ENCODE measurements around the gene PCNT.

Gene PCNT

GRCh38 chr21:46334351-46335140 is 10.6 kb downstream of the PCNT start:
- DNase-seq (ENCODE audit: low spot score): no peak

GRCh38 chr21:46336603-46337002 is 12.6 kb downstream of the PCNT start:
- DNase-seq (ENCODE audit: low spot score): no peak

- no peak for DNase-seq (ENCODE audit: low spot score)
Measured at GRCh38 chr21:46340998-46341397, 17.0 kb downstream of the PCNT start.

GRCh38 chr21:46344219-46344915 is 20.4 kb downstream of the PCNT start:
- no peak for DNase-seq (ENCODE audit: low spot score)

- no peak for DNase-seq (ENCODE audit: low spot score)
Measured at GRCh38 chr21:46345861-46346260, 21.9 kb downstream of the PCNT start.

- no peak for DNase-seq (ENCODE audit: low spot score)
Measured at GRCh38 chr21:46346296-46347202, 22.6 kb downstream of the PCNT start.

GRCh38 chr21:46347203-46347550 is 23.2 kb downstream of the PCNT start:
- no peak for DNase-seq (ENCODE audit: low spot score)

GRCh38 chr21:46347791-46348381 is 23.9 kb downstream of the PCNT start:
- DNase-seq (ENCODE audit: low spot score): peak; percentile 78

GRCh38 chr21:46349134-46349760 is 25.3 kb downstream of the PCNT start:
- DNase-seq (ENCODE audit: low spot score): no peak

- no peak for DNase-seq (ENCODE audit: low spot score)
Measured at GRCh38 chr21:46350571-46350970, 26.6 kb downstream of the PCNT start.

- DNase-seq (ENCODE audit: low spot score): no peak
Measured at GRCh38 chr21:46350981-46351380, 27.0 kb downstream of the PCNT start.

GRCh38 chr21:46351476-46352163 is 27.7 kb downstream of the PCNT start:
- no peak for DNase-seq (ENCODE audit: low spot score)

- no peak for DNase-seq (ENCODE audit: low spot score)
Measured at GRCh38 chr21:46352164-46352515, 28.2 kb downstream of the PCNT start.

- no peak for DNase-seq (ENCODE audit: low spot score)
Measured at GRCh38 chr21:46352913-46353312, 29.0 kb downstream of the PCNT start.

GRCh38 chr21:46354046-46354445 is 30.1 kb downstream of the PCNT start:
- DNase-seq (ENCODE audit: low spot score): no peak

GRCh38 chr21:46354518-46354917 is 30.6 kb downstream of the PCNT start:
- DNase-seq (ENCODE audit: low spot score): no peak

GRCh38 chr21:46355161-46356004 is 31.4 kb downstream of the PCNT start:
- DNase-seq (ENCODE audit: low spot score): no peak

- DNase-seq (ENCODE audit: low spot score): no peak
Measured at GRCh38 chr21:46356005-46356338, 32.0 kb downstream of the PCNT start.

GRCh38 chr21:46356494-46357334 is 32.8 kb downstream of the PCNT start:
- DNase-seq (ENCODE audit: low spot score): no peak

GRCh38 chr21:46357335-46357604 is 33.3 kb downstream of the PCNT start:
- DNase-seq (ENCODE audit: low spot score): no peak

Data from hematopoietic multipotent progenitor cell treated with erythropoietin and hydrocortisone succinate and interleukin-3 and kit ligand, for 15 days (in vitro differentiated cells).